Activated CD8-positive, alpha-beta memory T cell treated with anti-CD3 and anti-CD28 coated beads, Interleukin-2, amount 50 U/mL, for 4 hours (primary cell): ENCODE data around the gene CXCL12.

Source experiments
- DNase-seq: peaks from one replicate; pipeline ENCODE4 v3.0.0-alpha.2; 2020

Gene CXCL12

DNA sequence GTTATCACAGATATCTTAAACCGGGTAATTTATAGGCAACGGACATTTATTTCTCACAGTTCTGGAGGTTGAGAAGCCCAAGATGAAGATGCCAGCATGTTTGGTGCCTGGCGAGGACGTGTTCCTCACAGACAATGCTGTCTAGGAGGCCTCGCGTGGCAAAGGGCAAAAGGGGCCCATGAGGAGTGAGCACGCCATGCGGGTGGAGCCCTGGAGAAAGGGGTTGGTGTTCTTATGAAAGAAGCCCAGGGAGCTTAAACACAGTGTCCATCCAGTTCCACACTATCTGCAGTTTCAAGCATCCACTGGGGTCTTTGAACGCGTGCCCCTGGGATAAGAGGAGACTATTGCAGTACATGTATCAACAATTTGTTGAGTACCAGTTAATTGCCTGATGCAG, 51.4 kb downstream of the CXCL12 start:
- DNase-seq = no peak

DNA sequence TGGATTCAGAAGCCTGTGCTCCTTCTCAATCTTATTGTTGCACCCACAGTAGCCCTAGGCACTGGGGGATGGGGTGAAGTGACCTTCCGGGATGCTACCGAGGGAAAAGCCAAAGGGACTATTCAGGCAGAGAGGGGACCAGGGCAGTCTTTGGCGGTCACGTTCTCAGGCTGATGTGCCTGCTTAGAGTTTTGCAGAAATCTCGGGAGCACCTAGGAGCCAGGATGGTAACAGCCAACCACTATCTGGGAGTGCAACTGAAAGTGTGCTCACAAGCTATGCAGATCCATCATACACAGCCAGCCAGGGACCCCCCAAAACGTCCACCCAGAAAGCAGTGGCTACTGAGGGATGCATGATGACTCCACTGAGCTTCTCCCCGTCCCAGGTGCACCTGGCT, 52.4 kb downstream of the CXCL12 start:
- no peak for DNase-seq

DNA sequence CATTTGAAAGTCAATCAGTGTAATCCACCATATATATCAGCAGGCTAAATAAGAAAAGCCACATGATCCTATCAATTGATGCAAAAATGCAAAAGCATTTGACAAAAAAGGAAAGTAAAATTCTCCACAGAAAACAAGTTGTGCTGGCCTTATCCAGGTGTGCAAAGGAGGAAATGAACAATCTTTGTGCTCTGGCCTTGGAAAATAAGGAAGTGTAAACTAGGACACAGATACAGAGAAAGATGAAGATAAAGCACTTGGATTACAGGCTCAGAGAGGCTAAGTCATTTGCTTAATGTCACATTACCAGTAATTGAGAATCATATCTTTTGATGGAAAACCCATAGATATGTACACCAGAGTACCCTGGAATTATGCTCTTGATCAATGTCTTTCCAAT, 54.5 kb downstream of the CXCL12 start:
- DNase-seq = no peak

DNA sequence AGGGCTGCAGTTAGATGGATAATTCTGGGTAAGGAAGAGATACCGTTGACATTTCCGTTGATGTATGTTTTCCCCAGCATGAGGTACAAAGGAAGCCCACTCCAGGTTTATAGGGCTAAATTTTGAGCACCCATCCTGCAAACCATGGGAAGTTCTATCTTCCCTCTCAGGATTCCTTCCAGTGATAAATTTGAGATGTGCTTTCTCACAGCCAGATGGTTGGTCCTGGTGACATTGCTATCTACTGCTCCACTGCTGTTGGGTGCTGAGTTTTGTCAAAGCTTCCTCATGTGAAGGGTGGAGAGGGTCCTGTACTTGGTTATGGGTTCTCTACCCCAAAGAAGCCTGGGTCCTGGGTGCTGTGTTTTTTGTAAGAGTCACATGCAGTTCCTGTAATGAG, 57.4 kb downstream of the CXCL12 start:
- no peak for DNase-seq
